Panc1 (cell line): ENCODE measurements around the gene ABHD13. TPM values are rescaled to one million over a fixed set of nuclear protein-coding genes. Genes with fewer than 3 reads are reported as not detected.

Experiments
- ATAC-seq: fragments of 200-7000 bp; cut with Tn5 transposase; 2 replicates; pipeline ENCODE4 v1.9.1; 2020; ENCODE audit warnings: mild to moderate bottlenecking, moderate library complexity
- BruUV-seq: library from RNA; stranded (reverse); fragments of 400-500 nt; replicated peaks from 2 replicates; lab custom pipeline; 2021; lab: Mats Ljungman, UMichigan
- CTCF ChIA-PET: fragments of 300-600 bp; sonication (Branson Sonifier 250); formaldehyde crosslinking; loops from one replicate; lab custom pipeline; 2022; ENCODE audit warnings: antibody characterized with exemption; lab: Charles Lee
- POLR2A ChIA-PET: fragments of 300-600 bp; sonication (Branson Sonifier 250); formaldehyde crosslinking; loops from one replicate; lab custom pipeline; 2022; ENCODE audit warnings: antibody characterized with exemption; lab: Charles Lee
- DNase-seq: peaks from one replicate; pipeline ENCODE4 v3.0.0-alpha.2; 2010; ENCODE audit warnings: low read depth, low spot score
- H3K27ac ChIP-seq: 2 replicates; pipeline ENCODE4 v1.5.1; 2011; ENCODE audit warnings: mild to moderate bottlenecking, low read length, inconsistent platforms
- H3K27me3 ChIP-seq: fragments of 200-500 bp; sonication (Bioruptor generic); 2 replicates; pipeline ENCODE4 v1.6.0; 2014; ENCODE audit warnings: low read length, inconsistent platforms; ENCODE audit not compliant: control insufficient read depth, insufficient read depth
- H3K36me3 ChIP-seq: fragments of 200-500 bp; sonication (Bioruptor generic); 2 replicates; pipeline ENCODE4 v1.5.1; 2014; ENCODE audit warnings: inconsistent platforms, mild to moderate bottlenecking, low read length, moderate library complexity; ENCODE audit not compliant: control insufficient read depth, insufficient read depth
- H3K4me1 ChIP-seq: 2 replicates; pipeline ENCODE4 v1.5.1; 2011; ENCODE audit warnings: inconsistent platforms, mild to moderate bottlenecking, low read length, moderate library complexity; ENCODE audit not compliant: control insufficient read depth, insufficient read depth
- H3K4me3 ChIP-seq, 2 experiments: 2 replicates each; pipeline ENCODE4 v1.5.1; 2011 to 2012; ENCODE audit warnings: low read depth in 2 of 2, low read length in 2 of 2, mild to moderate bottlenecking in 2 of 2, inconsistent platforms in 1 of 2, moderate library complexity in 1 of 2
- H3K9me3 ChIP-seq: fragments of 200-500 bp; sonication (Bioruptor generic); 2 replicates; pipeline ENCODE4 v1.5.1; 2014; ENCODE audit warnings: low read depth, mild to moderate bottlenecking, inconsistent platforms, low read length, moderate library complexity; ENCODE audit not compliant: control insufficient read depth, insufficient read depth
- POLR2AphosphoS5 ChIP-seq: IDR thresholded peaks from 2 replicates; pipeline ENCODE4 v1.6.1; 2012; ENCODE audit warnings: mild to moderate bottlenecking, low read depth, low read length, moderate library complexity
- SIN3A ChIP-seq: IDR thresholded peaks from 2 replicates; pipeline ENCODE4 v1.6.1; 2012; ENCODE audit warnings: low read depth, mild to moderate bottlenecking, low read length, moderate library complexity, borderline replicate concordance; ENCODE audit not compliant: insufficient read depth
- TCF7L2 ChIP-seq: IDR thresholded peaks from 2 replicates; pipeline ENCODE4 v1.6.1; 2011; ENCODE audit warnings: mild to moderate bottlenecking, low read depth, low read length, inconsistent platforms
- in situ Hi-C: cut with HindIII; loops from 2 replicates; pipeline ENCODE4 v1.10.0; 2016; ENCODE audit warnings: low sequenced_read_pairs, low pct_unique_long_range_greater_than_20kb
- intact Hi-C: fragments of 100-400 bp; cut with micrococcal nuclease; formaldehyde crosslinking; loops from one replicate; pipeline ENCODE4 v1.10.0; 2022; ENCODE audit not compliant: unreplicated experiment
- total RNA-seq: library from RNA; stranded (reverse); gene quantifications from one replicate; pipeline ENCODE4 v1.2.1, GENCODE V29; 2021; ENCODE audit not compliant: unreplicated experiment
- TF ChIP-seq, protein P1 (sequence below), 2 experiments: IDR thresholded peaks; 2 replicates each; pipeline ENCODE4 v1.6.1; 2011 to 2012; ENCODE audit warnings: low read depth in 2 of 2, control low read depth in 1 of 2, low read length in 1 of 2, mild to moderate bottlenecking in 1 of 2, moderate library complexity in 1 of 2; ENCODE audit not compliant: insufficient read depth in 1 of 2
- TF ChIP-seq, protein P2 (sequence below): fragments of 450-650 bp; IDR thresholded peaks from 2 replicates; pipeline ENCODE4 v1.5.1; 2017; ENCODE audit warnings: mild to moderate bottlenecking

The ABHD13 gene
- total RNA-seq, 1 experiment from 2014 or later, result 4.7 TPM

DNA sequence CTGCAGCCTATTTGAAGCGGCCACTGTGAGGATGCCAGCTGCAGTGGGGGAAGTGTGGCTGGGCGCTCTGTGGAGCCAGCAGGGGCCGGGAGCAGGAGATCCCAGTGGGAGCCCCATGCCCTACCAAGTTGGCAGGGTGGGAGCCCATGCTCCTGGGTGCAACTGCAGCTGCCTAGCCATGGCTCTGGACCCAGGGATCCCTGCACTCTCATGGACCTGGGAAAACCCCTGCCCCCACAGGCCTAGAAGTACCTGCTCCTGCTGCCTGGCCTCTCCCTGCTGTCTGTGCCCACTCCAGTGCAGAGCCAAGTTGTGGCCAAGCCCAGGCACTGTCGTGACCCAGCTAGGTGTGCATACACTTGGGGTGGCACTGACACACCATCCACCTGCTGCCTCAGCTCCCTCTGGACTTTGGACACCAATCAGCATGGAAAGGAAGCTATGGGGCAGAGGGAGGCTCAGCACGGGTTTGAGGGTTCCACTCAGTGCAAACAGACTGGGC lies 23.7 kb upstream of the ABHD13 start:
- POLR2A ChIA-PET, result no interaction called here
- BruUV-seq, result no TSS peak

DNA sequence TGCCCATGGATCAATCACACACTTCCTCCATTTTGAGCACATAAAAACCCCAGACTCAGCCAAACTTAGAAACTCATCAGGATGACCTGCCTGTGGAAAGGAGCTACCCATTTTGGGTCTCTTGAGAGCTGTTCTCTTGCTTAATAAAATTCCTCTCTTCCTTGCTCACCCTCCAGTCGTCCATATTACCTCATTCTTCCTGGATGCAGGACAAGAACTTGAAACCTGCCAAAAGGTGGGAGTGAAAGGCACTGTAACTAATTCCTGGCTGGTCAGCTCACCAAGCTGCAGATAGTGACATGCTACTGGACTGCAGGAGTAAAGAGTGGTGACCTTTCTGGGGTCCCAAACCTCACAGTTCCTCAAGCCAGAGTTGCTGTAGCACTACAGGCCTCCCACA lies 23.0 kb upstream of the ABHD13 start:
- CTCF ChIA-PET, result no interaction called here
- DNase-seq (no peak), ATAC-seq (no peak)
- Histone ChIP-seq H3K4me3 (no peak overlapping the region), H3K9me3 (no peaks in the 10 kb centered on the region), H3K36me3 (no peaks in the 10 kb centered on the region), H3K27ac (no peak overlapping the region), H3K4me1 (no peaks in the 10 kb centered on the region), H3K27me3 (no peaks in the 10 kb centered on the region)
- POLR2A ChIA-PET, result no interaction called here
- BruUV-seq, result no TSS peak
- intact Hi-C loops, result no loop called here
- in situ Hi-C loops, result no loop called here
- TF ChIP-seq POLR2AphosphoS5, result no peak

More for the DNA sequence above, 23.7 kb upstream of the ABHD13 start:
- ATAC-seq (no peak), DNase-seq (no peak)
- Histone ChIP-seq H3K4me1 (no peaks in the 10 kb centered on the region), H3K27me3 (no peaks in the 10 kb centered on the region), H3K9me3 (no peaks in the 10 kb centered on the region), H3K36me3 (no peaks in the 10 kb centered on the region), H3K27ac (no peak overlapping the region), H3K4me3 (no peak overlapping the region)
- in situ Hi-C loops, result no loop called here
- intact Hi-C loops, result no loop called here
- CTCF ChIA-PET, result no interaction called here
- TF ChIP-seq TCF7L2, result no peak

DNA sequence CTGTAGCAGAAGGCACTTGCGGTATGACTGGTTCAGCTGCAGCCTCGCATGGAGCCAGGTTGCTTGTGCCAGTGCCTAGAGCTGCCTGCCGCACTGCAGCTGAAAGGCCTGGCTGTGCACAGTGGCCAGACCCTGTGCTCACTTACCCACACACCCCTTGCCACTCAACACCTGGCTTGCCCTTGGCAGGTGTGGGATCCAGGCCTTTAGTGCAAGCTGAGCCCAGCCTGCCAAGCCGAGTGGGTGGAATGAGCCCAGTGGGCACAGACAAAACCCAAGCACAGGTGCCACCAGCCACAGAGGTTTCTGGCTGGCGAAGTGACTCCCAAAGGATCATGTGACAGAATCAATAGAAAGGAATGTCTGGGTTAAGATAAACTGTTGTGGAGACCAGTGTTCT lies 22.3 kb upstream of the ABHD13 start:
- ChIA-PET POLR2A (no interaction called here), CTCF (no interaction called here)
- TF ChIP-seq SIN3A, result no peak
- Histone ChIP-seq H3K36me3 (no peaks in the 10 kb centered on the region), H3K27me3 (no peaks in the 10 kb centered on the region), H3K4me1 (no peaks in the 10 kb centered on the region), H3K27ac (no peak overlapping the region), H3K4me3 (no peak overlapping the region), H3K9me3 (no peaks in the 10 kb centered on the region)
- DNase-seq (no peak), ATAC-seq (no peak)
- in situ Hi-C loops (no loop called here), intact Hi-C loops (no loop called here)
- BruUV-seq, result no TSS peak

DNA sequence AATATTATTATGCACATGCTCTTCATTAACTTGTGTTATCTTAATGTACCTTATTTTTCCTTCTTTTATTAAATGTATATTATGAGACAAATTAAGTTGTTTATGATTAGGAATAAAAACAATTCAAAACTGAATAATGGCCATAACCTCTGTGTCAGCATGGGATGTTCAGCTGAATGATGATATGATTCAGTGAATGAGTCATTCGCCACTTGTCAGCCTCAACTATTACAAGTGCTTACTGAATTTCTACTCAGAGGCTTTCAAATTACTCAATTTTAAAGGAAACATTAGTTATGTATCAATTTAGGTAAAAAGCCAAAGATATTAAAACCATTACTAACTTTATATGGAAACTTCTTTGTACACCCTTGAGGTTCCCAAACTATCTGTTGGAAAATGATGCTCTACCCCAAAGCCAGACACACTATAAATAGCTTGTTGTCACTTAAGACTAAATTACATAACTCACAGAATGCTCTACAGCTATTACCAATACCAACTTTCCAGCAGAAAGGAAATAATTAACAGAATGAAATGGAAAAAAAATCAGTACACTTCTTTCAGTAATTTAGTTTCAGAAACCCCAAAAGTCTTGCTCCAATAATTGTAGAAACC lies 17.3 kb upstream of the ABHD13 start:
- ATAC-seq, result no peak
- intact Hi-C loops, result no loop called here
- Histone ChIP-seq H3K4me1 (no peaks in the 10 kb centered on the region), H3K27me3 (no peaks in the 10 kb centered on the region), H3K9me3 (no peaks in the 10 kb centered on the region), H3K4me3 (no peak overlapping the region), H3K36me3 (no peaks in the 10 kb centered on the region), H3K27ac (no peak overlapping the region)
- ChIA-PET CTCF (no interaction called here), POLR2A (no interaction called here)
- no TSS peak for BruUV-seq
- in situ Hi-C loops, result no loop called here
- no peak for TF ChIP-seq SIN3A
- TF ChIP-seq, protein P1, sequence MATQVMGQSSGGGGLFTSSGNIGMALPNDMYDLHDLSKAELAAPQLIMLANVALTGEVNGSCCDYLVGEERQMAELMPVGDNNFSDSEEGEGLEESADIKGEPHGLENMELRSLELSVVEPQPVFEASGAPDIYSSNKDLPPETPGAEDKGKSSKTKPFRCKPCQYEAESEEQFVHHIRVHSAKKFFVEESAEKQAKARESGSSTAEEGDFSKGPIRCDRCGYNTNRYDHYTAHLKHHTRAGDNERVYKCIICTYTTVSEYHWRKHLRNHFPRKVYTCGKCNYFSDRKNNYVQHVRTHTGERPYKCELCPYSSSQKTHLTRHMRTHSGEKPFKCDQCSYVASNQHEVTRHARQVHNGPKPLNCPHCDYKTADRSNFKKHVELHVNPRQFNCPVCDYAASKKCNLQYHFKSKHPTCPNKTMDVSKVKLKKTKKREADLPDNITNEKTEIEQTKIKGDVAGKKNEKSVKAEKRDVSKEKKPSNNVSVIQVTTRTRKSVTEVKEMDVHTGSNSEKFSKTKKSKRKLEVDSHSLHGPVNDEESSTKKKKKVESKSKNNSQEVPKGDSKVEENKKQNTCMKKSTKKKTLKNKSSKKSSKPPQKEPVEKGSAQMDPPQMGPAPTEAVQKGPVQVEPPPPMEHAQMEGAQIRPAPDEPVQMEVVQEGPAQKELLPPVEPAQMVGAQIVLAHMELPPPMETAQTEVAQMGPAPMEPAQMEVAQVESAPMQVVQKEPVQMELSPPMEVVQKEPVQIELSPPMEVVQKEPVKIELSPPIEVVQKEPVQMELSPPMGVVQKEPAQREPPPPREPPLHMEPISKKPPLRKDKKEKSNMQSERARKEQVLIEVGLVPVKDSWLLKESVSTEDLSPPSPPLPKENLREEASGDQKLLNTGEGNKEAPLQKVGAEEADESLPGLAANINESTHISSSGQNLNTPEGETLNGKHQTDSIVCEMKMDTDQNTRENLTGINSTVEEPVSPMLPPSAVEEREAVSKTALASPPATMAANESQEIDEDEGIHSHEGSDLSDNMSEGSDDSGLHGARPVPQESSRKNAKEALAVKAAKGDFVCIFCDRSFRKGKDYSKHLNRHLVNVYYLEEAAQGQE (IDR thresholded peaks at IDR 0.05; ENCODE audit: insufficient read depth in 1 of 2, low read depth in 2 of 2, low read length in 1 of 2), result no peak
- TF ChIP-seq POLR2AphosphoS5, result no peak
- TF ChIP-seq, protein P2, sequence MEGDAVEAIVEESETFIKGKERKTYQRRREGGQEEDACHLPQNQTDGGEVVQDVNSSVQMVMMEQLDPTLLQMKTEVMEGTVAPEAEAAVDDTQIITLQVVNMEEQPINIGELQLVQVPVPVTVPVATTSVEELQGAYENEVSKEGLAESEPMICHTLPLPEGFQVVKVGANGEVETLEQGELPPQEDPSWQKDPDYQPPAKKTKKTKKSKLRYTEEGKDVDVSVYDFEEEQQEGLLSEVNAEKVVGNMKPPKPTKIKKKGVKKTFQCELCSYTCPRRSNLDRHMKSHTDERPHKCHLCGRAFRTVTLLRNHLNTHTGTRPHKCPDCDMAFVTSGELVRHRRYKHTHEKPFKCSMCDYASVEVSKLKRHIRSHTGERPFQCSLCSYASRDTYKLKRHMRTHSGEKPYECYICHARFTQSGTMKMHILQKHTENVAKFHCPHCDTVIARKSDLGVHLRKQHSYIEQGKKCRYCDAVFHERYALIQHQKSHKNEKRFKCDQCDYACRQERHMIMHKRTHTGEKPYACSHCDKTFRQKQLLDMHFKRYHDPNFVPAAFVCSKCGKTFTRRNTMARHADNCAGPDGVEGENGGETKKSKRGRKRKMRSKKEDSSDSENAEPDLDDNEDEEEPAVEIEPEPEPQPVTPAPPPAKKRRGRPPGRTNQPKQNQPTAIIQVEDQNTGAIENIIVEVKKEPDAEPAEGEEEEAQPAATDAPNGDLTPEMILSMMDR, result no peak
- no peak for TF ChIP-seq TCF7L2
- DNase-seq, result no peak
